ENCODE data around the gene NUP98.

NUP98 gene

DNA sequence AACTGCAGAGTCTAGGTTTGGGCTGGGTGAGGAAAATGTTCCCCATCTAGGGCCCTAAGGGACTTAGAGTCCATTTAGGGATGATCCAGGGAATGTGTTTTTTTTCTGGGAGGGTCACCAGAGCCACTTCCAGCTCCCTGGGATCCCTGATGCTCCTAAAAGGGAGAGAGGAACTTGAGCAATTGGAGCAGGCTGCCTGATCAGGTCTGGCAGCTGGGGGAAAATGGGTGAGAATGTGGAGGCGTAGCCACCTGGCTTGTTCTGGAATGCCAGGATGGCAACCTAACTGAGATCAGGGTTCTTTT is 12.2 kb upstream of the NUP98 start:
- no peak for DNase-seq (ENCODE audit: low spot score)
- TF ChIP-seq, protein P1, sequence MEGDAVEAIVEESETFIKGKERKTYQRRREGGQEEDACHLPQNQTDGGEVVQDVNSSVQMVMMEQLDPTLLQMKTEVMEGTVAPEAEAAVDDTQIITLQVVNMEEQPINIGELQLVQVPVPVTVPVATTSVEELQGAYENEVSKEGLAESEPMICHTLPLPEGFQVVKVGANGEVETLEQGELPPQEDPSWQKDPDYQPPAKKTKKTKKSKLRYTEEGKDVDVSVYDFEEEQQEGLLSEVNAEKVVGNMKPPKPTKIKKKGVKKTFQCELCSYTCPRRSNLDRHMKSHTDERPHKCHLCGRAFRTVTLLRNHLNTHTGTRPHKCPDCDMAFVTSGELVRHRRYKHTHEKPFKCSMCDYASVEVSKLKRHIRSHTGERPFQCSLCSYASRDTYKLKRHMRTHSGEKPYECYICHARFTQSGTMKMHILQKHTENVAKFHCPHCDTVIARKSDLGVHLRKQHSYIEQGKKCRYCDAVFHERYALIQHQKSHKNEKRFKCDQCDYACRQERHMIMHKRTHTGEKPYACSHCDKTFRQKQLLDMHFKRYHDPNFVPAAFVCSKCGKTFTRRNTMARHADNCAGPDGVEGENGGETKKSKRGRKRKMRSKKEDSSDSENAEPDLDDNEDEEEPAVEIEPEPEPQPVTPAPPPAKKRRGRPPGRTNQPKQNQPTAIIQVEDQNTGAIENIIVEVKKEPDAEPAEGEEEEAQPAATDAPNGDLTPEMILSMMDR (IDR thresholded peaks at IDR 0.05): no peak
- Histone ChIP-seq H3K27ac (no peak overlapping the region), H3K4me3 (no peak overlapping the region)

- DNase-seq (ENCODE audit: low spot score): no peak
- Histone ChIP-seq H3K4me3 (peak overlapping the region; percentile 77), H3K27ac (peak overlapping the region in 1 of 2 donors; percentile 24)
- TF ChIP-seq, protein P1 (IDR thresholded peaks at IDR 0.05): no peak
These were observed 11.7 kb upstream of the NUP98 start for GRCh38 chr11:3808861-3809623.

GRCh38 chr11:3807909-3808860 is 10.8 kb upstream of the NUP98 start, which contains the start of gene PGAP2:
Gene PGAP2, plus strand, starts transcription at chr11:3808560. Its CDS starts 2,700 bp downstream, at chr11:3811260.
- no peak for DNase-seq (ENCODE audit: low spot score)
- H3K27ac ChIP-seq: peak within 1 kb of the TSS; percentile 24 to 46
- H3K4me3 ChIP-seq: peak within 1 kb of the TSS; percentile 77
- TF ChIP-seq, protein P1 (IDR thresholded peaks at IDR 0.05): peak; percentile 67

GRCh38 chr11:3803726-3804495 is 6.6 kb upstream of the NUP98 start:
- Histone ChIP-seq H3K27ac (no peak overlapping the region), H3K4me3 (no peak overlapping the region)
- DNase-seq (ENCODE audit: low spot score): no peak
- TF ChIP-seq, protein P1 (IDR thresholded peaks at IDR 0.05): no peak

- H3K4me3 ChIP-seq: no peak overlapping the region
- TF ChIP-seq, protein P1 (IDR thresholded peaks at IDR 0.05): no peak
- no peak for DNase-seq (ENCODE audit: low spot score)
- no peak overlapping the region for H3K27ac ChIP-seq
These were observed 4.8 kb upstream of the NUP98 start for GRCh38 chr11:3802011-3802790.

DNA sequence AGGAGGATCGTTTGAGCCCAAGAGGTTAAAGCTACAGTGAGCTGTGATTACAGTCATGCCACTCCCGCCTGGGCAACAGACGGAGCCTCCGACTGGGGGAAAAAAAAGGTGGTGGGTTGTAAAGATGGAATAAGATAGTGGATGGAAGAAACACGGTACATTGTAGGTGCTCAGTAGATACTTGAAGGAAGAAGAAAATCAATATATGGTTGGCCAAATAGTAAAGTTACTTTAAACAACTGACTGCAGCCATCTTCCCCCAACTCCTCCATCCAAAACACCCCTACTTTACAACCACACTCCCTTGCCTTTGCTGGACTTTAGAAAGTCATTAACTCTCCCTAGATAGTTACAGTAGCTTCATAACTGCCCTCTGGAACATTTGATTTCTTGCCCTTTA is 2.5 kb upstream of the NUP98 start:
- DNase-seq (ENCODE audit: low spot score): no peak
- TF ChIP-seq, protein P1 (IDR thresholded peaks at IDR 0.05): no peak
- Histone ChIP-seq H3K4me3 (no peak overlapping the region), H3K27ac (no peak overlapping the region)
